Activated B cell treated with CpG ODN at 0.5 μM for 24 hours (primary cell): ENCODE results near the gene FBP1. TPM values are rescaled to one million over a fixed set of nuclear protein-coding genes. Genes with fewer than 3 reads are reported as not detected.

ENCODE experiments used
- ATAC-seq: fragments of 200-7000 bp; cut with Tn5 transposase; one replicate; pipeline ENCODE4 v1.10.0; 2021; ENCODE audit warnings: low read depth, mild to moderate bottlenecking, moderate library complexity
- CTCF ChIA-PET: fragments of 350-600 bp; sonication (Branson Sonifier 250); formaldehyde crosslinking; loops from one replicate; lab custom pipeline; 2021; ENCODE audit warnings: antibody characterized with exemption; lab: Charles Lee
- POLR2A ChIA-PET: fragments of 350-600 bp; sonication (Branson Sonifier 250); formaldehyde crosslinking; loops from one replicate; lab custom pipeline; 2021; ENCODE audit warnings: antibody characterized with exemption; lab: Charles Lee
- DNase-seq: peaks from one replicate; pipeline ENCODE4 v3.0.0; 2022
- H3K27ac Mint-ChIP-seq: one replicate; pipeline ENCODE4 v1.8.0; 2020; ENCODE audit warnings: mixed read lengths
- H3K27me3 Mint-ChIP-seq: one replicate; pipeline ENCODE4 v1.8.0; 2021; ENCODE audit warnings: mixed read lengths
- H3K36me3 Mint-ChIP-seq: one replicate; pipeline ENCODE4 v1.8.0; 2021; ENCODE audit warnings: low read depth, mixed read lengths
- H3K4me1 Mint-ChIP-seq: one replicate; pipeline ENCODE4 v1.8.0; 2021; ENCODE audit warnings: mixed read lengths
- H3K4me3 Mint-ChIP-seq: one replicate; pipeline ENCODE4 v1.8.0; 2020; ENCODE audit warnings: mild to moderate bottlenecking, mixed read lengths
- H3K9me3 Mint-ChIP-seq: one replicate; pipeline ENCODE4 v1.8.0; 2020; ENCODE audit warnings: mixed read lengths
- intact Hi-C: fragments of 100-400 bp; cut with micrococcal nuclease; formaldehyde crosslinking; loops from one replicate; pipeline ENCODE4 v1.15.1; 2024
- total RNA-seq: library from RNA; stranded (reverse); gene quantifications from 2 replicates; pipeline ENCODE4 v1.2.3, GENCODE V29; 2022
- TF ChIP-seq, protein P1 (sequence below): fragments of 200-600 bp; IDR thresholded peaks from one replicate; pipeline ENCODE4 v1.8.0; 2022; ENCODE audit warnings: antibody characterized with exemption, mild to moderate bottlenecking

FBP1 gene
- total RNA-seq, 1 donor from 2014 or later: 0.80 TPM

DNA sequence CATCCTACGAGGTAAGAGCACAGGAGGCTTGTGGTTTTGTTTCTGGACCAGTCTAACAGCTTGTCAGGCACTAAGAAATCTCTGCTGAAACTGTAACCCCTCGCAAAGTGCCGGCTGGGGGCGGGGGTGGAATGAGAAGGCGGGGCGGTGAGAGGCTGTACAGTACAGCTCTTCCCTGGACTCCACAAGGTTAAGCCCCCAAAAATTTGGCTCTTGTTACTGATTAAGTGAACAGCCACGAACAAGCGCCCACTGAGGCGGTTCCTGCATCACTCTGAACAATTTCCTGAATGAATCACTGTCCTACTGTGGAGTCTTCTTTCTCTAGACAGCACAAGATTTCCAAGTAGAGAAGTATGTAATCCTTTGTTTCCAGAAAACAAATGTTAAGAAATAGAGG is 52.5 kb downstream of the FBP1 start:
- TF ChIP-seq, protein P1, sequence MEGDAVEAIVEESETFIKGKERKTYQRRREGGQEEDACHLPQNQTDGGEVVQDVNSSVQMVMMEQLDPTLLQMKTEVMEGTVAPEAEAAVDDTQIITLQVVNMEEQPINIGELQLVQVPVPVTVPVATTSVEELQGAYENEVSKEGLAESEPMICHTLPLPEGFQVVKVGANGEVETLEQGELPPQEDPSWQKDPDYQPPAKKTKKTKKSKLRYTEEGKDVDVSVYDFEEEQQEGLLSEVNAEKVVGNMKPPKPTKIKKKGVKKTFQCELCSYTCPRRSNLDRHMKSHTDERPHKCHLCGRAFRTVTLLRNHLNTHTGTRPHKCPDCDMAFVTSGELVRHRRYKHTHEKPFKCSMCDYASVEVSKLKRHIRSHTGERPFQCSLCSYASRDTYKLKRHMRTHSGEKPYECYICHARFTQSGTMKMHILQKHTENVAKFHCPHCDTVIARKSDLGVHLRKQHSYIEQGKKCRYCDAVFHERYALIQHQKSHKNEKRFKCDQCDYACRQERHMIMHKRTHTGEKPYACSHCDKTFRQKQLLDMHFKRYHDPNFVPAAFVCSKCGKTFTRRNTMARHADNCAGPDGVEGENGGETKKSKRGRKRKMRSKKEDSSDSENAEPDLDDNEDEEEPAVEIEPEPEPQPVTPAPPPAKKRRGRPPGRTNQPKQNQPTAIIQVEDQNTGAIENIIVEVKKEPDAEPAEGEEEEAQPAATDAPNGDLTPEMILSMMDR: no peak
- CTCF ChIA-PET: no interaction called here
- no peak for DNase-seq
- Mint-ChIP-seq H3K4me3 (no peak overlapping the region), H3K4me1 (no peaks in the 10 kb centered on the region), H3K27ac (no peak overlapping the region), H3K9me3 (no peaks in the 10 kb centered on the region), H3K36me3 (no peaks in the 10 kb centered on the region), H3K27me3 (peaks cover 15% of the 10 kb centered on the region)
- POLR2A ChIA-PET: no interaction called here
- no peak for ATAC-seq
- intact Hi-C loops: no loop called here

DNA sequence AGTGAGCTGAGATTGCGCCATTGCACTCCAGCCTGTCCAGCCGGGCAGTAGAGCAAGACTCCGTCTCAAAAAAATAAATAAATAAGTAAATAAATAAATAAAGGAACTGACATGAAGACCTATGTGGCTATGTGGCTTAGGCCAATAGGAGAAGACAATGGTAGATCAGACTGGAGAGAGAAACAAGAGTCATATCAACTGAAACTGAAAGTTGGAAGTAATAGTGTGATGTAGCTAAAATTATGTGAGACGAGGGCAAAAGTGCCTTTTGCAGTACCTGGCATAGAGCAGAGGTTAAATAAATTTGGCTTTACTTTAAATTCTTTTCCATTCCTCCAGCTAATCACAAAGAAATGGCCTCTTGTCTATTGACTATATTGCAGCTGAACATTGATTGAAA is 53.0 kb downstream of the FBP1 start:
- Mint-ChIP-seq H3K27ac (no peak overlapping the region), H3K27me3 (peaks cover 15% of the 10 kb centered on the region), H3K9me3 (no peaks in the 10 kb centered on the region), H3K4me3 (no peak overlapping the region), H3K4me1 (no peaks in the 10 kb centered on the region), H3K36me3 (no peaks in the 10 kb centered on the region)
- ChIA-PET POLR2A (no interaction called here), CTCF (no interaction called here)
- TF ChIP-seq, protein P1: no peak
- no peak for DNase-seq
- intact Hi-C loops: no loop called here
- no peak for ATAC-seq

DNA sequence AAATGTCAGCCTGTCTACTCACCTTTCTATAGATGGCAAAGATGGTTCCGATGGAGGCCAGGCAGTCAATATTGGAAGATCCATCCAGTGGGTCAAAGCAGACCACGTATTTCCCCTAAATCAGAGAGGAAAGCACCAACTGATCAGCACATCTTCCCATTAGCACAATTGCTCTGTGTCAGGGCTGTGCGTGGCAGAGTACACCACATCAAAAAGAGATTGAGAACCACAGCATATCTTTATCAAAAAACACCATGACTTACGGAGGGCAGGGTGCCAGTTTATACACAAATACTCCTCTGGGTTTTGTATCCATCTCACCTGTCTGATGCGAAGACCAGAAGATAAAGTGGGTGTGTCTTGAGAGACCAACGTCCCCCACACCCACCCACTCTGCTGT is 54.8 kb downstream of the FBP1 start:
- TF ChIP-seq, protein P1: no peak
- peaks cover 15% of the 10 kb centered on the region for H3K27me3 Mint-ChIP-seq
- H3K4me3 Mint-ChIP-seq: no peak overlapping the region
- ChIA-PET CTCF (no interaction called here), POLR2A (no interaction called here)
- no peaks in the 10 kb centered on the region for H3K9me3 Mint-ChIP-seq
- no peaks in the 10 kb centered on the region for H3K4me1 Mint-ChIP-seq
- no peaks in the 10 kb centered on the region for H3K36me3 Mint-ChIP-seq
- DNase-seq (no peak), ATAC-seq (no peak)
- intact Hi-C loops: no loop called here
- no peak overlapping the region for H3K27ac Mint-ChIP-seq

DNA sequence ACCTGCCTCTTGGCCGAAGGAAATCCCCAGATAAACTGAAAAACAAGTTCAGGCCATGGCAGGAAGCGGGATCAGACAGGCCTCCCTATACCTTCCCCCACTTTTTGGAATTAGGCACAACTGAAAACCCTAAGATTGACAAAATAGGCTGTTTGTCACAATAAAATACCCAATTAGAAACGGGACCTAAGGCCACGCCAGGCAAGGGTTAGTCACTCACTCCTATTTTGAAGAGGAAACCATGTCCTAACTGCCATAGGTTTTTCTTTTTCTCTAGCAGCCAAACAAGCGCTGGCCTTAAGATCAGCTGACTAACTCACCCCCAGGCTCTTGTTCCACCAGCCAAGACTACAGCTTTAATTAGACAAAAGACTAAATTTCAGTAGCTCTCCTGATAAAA is 57.6 kb downstream of the FBP1 start:
- CTCF ChIA-PET: no interaction called here
- Mint-ChIP-seq H3K36me3 (no peaks in the 10 kb centered on the region), H3K4me1 (no peaks in the 10 kb centered on the region), H3K4me3 (no peak overlapping the region), H3K9me3 (no peaks in the 10 kb centered on the region), H3K27me3 (peaks cover 1% of the 10 kb centered on the region), H3K27ac (no peak overlapping the region)
- DNase-seq (no peak), ATAC-seq (no peak)
- POLR2A ChIA-PET: no interaction called here
- TF ChIP-seq, protein P1: no peak
- intact Hi-C loops: no loop called here

DNA sequence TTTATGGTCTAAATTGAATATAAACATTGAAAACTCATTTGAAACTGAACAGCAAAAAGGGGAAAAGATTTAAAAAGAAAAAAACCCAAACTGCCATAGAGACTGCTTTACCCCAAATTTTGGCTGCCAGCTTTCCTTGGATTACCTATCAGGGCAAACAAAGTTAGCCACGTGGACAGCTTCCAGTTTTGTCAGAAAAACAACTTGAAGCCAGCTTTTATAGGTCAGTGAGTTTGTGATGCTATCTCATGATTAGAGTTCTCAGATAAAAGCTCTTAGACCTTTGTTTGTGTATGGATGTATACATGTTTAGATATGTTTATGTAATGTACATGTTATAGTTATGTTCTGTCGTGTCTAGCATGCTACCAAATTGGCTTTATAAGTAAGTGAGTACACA is 61.7 kb downstream of the FBP1 start:
- DNase-seq (no peak), ATAC-seq (no peak)
- no peaks in the 10 kb centered on the region for H3K36me3 Mint-ChIP-seq
- POLR2A ChIA-PET: no interaction called here
- no peak overlapping the region for H3K4me3 Mint-ChIP-seq
- peaks cover 5% of the 10 kb centered on the region for H3K27me3 Mint-ChIP-seq
- no peaks in the 10 kb centered on the region for H3K9me3 Mint-ChIP-seq
- TF ChIP-seq, protein P1: no peak
- CTCF ChIA-PET: no interaction called here
- no peak overlapping the region for H3K27ac Mint-ChIP-seq
- intact Hi-C loops: no loop called here
- no peaks in the 10 kb centered on the region for H3K4me1 Mint-ChIP-seq
